Placental pericyte (primary cell): Measurements from ENCODE around the gene ANKRD17. TPM values are rescaled to one million over a fixed set of nuclear protein-coding genes. Genes with fewer than 3 reads are reported as not detected.

Source experiments
- small RNA-seq: library from RNA; depleted of rRNA; stranded (forward); fragments of <200 nt; gene quantifications from one replicate; pipeline ENCODE3, GENCODE V24; 2012; ENCODE audit warnings: low replicate concordance
- total RNA-seq: library from RNA; depleted of rRNA; stranded (reverse); fragments of >200 nt; gene quantifications from 2 replicates; pipeline ENCODE4 v1.2.3, GENCODE V29; 2012

The ANKRD17 gene
- total RNA-seq = 49.2 and 68.4 TPM in 2 replicates

GRCh38 chr4:73258686-73259570, at the start of gene ANKRD17:
Gene ANKRD17 (minus strand): TSS chr4:73258798. CDS start chr4:73258668, 130 bp downstream.

GRCh38 chr4:73069338-73070073, 189.1 kb downstream of the ANKRD17 start, which contains the start of gene COX18:
Gene COX18 (minus strand): TSS chr4:73069716. CDS start chr4:73069649, 67 bp downstream.

Small RNAs within 50 kb of the gene (small RNA-seq; reads per million reads assigned to genes)
- 0.13 reads per million for gene RF00334
- not detected for gene RNU6ATAC5P

Other genes starting within 250 kb of the ANKRD17 start
- 13.6 and 43.2 TPM in 2 replicates for gene COX18, start 189.1 kb downstream of the ANKRD17 start, total RNA-seq
- not detected in 2 replicates for gene ALB, start 145.5 kb upstream of the ANKRD17 start, total RNA-seq
- 0.57 TPM in 1 of 2 replicates, not detected in the other for gene AFP, start 177.4 kb upstream of the ANKRD17 start, total RNA-seq
- not detected in 2 replicates for gene AFM, start 222.9 kb upstream of the ANKRD17 start, total RNA-seq